HG03095 (cell line): ENCODE data around the gene WASF3.

Experiments
- ATAC-seq: cut with Tn5 transposase; IDR thresholded peaks from one replicate; pipeline ENCODE4 v1.9.1; 2021; ENCODE audit warnings: moderate library complexity; ENCODE audit not compliant: unreplicated experiment

WASF3 gene

DNA sequence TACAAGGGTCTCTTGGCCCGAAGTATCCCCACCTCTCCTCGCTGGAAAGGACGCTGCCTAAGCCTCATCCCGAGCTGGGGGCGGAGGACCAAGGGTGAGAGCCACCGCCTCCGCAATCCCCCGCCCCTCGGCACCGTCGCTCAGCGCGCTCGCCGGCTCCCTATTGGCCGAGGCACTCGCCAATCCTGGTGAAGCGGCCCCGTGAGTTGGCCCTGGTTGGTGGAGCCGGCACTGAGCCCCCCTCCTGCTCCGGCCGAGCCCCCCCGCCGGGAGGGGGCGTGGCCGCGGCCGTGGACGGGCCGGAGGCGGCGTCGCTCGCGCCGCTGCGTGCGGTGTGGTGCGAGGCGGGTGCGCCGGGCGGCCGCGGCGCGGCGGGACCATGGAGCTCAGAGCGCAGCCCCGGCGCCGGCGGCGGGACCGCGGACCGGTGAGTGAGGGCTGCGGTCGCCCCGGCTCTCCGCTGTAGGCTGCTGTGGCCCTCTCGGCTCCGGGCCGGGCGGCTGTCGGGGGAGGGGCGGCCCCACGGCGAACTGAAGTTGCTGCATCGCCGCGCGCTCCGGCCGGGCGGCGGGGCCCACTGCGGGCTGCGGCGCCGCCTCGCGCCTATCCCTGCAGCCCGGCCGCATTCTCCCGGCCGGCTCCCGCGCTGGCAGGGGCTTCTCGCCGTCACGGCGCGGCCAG, at the start of gene WASF3:
Gene WASF3, plus strand, starts transcription at position 291 of the 681 bp plus-strand sequence. CDS start 84,588 bp downstream, outside the sequence.
- ATAC-seq = peak; percentile 92

GRCh38 chr13:26508885-26509284, 48.6 kb upstream of the WASF3 start:
- ATAC-seq = no peak

- no peak for ATAC-seq
These were observed 48.0 kb upstream of the WASF3 start for GRCh38 chr13:26509491-26509890.

DNA sequence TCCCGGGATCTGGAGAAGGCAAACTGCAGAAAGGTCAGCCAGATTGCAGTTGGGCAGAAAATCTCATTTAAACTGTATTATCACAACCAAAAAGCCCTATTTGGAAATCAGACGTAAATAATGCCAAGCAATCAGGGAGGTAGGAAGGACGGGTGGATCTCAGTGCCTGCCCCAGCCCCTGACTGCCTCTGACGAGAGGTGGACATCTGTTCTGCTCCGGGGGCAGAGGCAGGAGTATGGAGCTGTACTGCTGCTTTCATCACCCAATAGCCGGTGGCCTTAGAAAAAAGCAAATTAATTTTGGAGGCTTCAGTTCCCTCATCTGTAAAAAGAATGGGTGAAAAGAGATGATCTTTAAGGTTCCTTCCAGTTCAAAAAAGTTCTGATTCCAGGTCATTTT, 43.6 kb upstream of the WASF3 start:
- ATAC-seq = no peak

- no peak for ATAC-seq
These were observed 41.8 kb upstream of the WASF3 start for GRCh38 chr13:26515721-26516120.

GRCh38 chr13:26517936-26518335, 39.5 kb upstream of the WASF3 start:
- ATAC-seq = no peak

DNA sequence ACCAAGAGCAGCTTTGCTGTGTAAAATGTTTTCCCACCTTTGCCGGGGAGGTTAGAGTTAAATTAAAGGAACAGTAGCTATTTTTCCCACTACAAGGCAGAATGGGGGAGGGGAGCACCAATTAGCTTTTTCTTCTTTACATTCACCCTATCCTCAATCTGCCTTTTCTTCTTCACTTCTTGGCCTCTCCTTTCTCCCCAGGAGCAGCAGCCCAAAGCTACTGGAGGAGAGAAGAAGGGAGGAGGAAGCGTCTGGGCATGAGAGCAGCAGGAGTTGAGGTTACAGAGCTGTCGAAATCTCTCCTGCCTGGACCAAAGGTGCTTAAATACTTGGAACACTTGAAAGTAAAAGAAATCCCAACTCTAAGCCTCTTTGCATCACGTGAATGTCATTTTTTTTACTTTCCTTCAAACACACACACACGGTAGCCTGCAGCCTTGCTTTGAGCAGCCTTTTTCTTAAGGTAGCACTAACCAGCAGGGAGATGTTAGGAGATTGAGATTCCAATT, 39.0 kb upstream of the WASF3 start:
- ATAC-seq = no peak

DNA sequence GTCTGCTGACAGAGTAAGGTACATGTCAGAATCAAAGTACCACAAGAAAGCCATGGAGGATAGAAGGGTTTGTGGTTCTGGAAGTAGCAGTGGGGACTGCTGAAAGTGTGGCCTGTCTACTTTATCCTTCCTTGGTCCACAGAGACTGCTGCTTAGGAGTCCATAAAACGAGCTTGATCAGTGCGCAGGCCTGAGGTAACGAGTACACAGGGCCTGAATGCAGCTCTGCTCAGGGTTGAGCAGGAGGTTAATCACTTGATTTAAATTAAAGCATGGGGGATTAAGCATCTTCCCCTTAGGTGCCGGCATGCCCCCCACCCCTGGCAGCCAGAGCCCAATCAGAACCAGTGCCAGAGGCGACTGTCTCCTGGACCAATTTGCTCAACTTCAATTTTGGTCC, 34.9 kb upstream of the WASF3 start:
- no peak for ATAC-seq

DNA sequence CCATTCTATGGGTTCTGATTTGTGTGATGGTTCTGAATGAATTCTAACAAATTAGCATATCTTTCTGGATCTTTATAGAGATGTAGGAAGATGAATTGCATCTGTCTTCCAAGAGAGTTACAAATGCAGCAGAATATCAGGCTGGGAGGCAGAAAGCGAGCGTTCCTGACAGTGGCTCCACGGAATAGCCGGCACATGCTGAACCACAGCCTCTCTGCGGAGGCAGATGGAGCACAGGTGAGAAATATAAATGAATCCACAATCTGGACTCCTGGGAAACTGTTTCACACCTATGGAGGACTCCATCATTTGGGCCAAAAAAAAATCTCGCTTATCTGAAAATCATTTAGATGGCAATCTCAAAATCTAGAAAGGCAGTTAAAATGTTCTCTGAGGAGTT, 34.5 kb upstream of the WASF3 start:
- ATAC-seq = no peak

DNA sequence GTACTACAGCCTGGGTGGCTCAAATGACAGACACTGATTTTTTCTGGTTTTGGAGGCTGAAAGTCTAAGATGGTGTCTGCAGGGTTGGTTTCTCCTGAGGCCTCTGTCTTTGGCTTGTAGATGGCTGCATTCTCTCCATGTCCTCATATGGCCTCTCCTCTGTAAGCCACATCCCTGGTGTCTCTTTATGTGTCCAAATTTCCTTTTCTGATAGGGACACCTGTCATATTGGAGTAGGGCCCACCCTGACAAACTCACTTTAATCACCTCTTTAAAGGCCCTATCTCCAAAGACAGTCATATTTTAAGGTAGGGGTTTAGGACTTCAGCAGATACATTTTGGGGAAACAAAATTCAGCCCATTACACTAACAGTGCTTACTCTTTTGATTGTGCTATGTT, 32.0 kb upstream of the WASF3 start:
- no peak for ATAC-seq

DNA sequence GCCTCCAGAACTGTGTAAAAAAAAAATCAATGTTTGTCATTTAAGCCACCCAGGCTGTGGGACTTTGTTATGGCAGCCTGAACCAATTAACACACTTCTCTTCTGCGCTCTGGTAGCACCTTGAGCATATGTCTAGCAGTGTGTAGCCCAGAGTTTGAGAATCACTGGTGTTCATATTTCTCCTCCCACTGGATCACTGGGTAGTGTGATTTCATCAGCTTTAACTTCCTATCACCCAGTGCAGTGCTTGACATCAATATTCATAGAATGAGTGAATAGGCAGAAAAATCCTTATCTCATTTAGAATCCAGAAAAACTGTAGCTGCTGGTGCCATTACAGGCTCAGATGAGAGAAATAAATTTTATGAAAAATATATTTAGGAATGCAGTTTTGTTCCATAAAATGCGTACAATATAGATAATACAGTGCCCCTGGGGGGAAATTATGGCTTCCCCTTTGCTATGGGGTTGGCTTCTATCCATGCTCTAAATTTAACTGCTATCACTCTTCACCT, 30.7 kb upstream of the WASF3 start:
- no peak for ATAC-seq

DNA sequence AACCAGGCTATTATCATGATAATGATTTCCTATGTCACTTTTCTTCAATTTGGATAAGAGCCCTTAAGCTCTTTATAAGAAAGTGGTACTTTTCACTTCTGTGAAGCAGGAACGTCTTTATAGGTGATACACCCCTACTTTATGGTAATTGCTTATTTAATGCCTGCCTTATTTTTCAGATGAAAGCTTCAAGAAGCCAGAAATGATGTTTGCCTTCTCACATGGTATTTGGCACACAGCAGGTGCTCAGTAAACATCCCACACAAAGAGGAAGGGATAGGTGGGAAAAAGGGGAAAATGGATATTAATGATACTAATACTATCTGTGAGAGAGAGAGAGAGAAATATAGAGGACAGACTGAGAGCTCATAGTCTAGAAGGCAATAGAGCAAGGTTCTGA, 29.0 kb upstream of the WASF3 start:
- no peak for ATAC-seq

DNA sequence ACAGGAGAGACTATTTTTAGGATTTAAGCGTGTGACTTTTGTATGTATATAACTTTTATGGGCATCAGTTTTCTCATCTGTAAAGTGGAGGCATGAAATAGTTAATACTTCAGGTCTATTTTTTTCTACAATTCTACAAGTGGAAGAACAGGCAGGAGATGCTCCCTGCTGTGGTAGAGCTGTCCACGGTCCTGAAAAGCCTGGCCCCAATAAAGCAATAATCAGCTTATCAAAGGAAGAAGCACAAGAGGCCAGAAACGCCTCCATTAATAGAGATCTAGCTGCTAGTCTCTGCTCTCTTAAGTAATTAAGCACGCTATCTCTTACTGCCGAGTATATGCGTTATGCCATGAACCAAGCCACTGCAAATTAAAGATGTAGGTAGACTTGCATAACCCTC, 28.0 kb upstream of the WASF3 start:
- no peak for ATAC-seq

GRCh38 chr13:26531742-26532141, 25.7 kb upstream of the WASF3 start:
- no peak for ATAC-seq

DNA sequence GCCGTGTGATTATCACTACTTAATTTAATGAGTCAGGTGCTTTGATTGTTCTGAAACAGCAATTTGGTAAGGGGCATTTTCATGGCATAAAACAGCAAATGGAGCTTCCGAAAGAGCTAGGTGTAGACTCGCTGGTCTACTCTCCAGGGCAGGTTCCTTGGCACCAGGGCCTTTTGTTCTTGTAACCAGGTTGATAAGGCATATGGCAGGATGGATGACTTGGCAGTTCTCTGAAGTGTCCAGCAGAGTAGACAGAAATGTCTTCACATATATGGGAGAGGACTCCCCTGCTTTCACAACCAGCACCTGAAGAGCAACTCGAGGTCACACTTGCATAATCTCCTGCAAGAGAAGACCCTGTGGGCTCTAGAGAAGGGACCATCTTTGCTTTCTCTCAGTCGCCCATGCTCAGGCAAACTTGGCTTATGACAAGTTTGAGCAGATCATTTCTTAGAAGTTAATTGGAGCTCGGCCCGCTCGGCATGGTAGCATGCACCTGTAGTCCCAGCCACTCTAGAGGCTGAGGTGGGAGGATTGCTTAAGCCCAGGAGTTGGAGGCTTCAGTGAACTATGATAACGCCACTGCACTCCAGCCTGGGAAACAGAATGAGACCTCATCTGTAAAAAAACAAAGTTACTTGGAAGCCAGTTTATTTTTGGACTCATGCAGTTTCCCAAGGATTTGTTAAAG, 23.3 kb upstream of the WASF3 start:
- ATAC-seq = no peak

- ATAC-seq = no peak
These were observed 18.8 kb upstream of the WASF3 start for GRCh38 chr13:26538363-26539317.

DNA sequence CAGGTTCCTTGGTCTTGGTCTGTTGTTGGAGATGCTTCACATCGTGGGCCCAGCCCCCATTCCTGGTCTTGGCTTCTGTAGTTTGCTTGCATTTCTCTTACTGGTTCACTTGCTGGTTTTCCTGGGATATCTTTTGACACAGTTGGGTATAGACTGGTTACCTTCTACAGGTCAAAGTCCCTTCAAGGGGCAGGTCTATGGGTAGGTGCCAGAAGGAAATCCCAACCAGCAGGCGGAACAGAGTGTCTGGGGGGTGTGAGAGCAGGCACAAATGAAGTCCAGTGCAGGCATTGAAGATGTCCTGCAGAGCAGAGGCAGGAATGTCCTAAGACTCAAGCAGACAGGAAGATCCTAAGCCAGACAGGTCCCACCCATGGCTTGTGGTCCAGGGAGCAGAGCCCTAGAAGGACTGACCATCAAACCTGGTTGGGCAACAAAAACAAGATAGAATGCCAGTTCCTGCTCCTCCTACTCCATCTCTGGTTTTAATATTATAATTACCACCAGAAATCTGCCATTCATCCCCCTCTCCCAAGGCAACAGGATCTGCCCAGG, 17.7 kb upstream of the WASF3 start:
- ATAC-seq = no peak

DNA sequence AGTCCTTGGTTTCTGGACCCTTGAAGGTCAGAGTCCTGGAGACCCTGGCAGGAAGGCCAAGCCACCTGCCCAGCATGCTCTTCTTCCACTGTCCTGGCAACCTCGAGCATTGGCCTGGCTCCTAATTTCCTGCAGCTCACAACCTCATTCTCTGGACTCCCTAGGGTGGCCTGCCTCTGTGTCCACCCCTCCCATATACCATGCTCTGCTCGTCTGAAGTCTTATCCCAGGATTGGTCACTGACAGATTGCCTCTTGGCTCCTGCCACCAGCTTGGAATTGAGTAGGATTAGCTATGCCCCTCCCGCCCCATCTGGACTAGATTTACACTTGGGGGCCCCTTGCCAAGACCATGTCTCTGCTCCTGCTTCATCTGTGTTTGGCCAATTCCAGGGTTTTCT, 17.1 kb upstream of the WASF3 start:
- no peak for ATAC-seq

DNA sequence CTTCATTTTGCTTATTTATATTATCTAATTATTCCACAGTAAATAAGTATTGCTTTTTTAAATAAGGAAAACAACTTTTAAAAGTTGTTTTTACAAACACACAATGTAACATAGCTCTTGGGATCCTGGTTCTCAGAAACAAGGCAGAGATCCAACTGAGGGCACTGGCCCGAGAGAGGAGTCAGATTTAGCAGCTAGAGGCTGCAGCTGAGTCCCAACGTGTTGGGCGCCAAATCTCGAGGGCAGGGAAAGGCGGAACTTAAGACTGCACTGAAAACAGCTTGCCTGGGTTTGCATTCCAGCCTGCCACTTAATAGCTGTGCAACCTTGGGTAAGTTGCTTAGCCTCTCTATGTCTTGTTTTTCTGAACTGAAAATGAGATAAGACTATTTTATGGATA, 16.4 kb upstream of the WASF3 start:
- no peak for ATAC-seq

DNA sequence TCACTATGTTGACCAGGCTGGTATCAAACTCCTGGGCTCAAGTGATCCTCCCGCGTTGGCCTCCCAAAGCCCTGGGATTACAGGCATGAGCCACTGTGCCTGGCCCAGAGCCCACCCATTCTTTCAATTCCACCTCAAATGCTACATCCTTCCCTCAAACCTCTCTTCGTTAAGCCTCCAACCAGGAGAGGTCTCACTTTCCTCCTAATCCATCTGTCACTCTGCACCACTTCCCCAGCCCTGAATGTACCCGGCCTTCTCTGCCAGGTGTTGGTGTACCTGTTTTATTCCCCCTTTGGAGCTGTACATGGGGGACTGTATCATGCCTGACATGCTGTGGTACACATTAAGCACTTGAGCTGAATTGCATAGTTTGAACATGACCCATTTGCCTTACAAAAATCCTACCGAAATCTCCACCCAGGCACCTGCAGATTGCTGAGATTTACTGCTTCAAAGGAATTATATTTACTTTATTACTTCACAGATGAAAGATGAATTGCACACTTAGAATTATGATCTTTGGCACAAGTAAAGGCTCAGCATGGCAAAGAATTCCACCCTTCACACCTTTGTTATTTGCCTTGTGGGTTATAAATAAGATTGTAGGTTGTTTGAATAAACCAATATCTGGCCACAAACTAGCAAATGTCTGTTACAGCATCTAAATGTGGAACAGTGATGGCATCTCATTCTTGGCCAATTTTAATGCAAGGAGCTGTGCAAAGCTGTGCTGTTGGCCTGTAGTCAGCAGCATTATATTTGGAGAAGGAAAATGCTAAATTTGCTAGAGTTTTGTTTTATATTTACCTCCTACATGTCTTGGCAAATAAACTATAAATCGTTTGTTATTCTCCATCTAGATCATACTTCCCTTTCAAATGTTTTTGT, 15.6 kb upstream of the WASF3 start:
- ATAC-seq = no peak
